Parathyroid adenoma (tissue), 2 donors: ENCODE results near the gene ZWILCH.
"Not testable (repeated sequence)": the region's sequence is repeated elsewhere in the genome, so short reads cannot be mapped to it uniquely, and the experiment has no call there.

Source experiments
- H2AFZ ChIP-seq: fragments of 300-600 bp; sonication (generic); one replicate; pipeline ENCODE4 v1.7.0; 2017; ENCODE audit warnings: antibody characterized with exemption, mild to moderate bottlenecking
- H3K27ac ChIP-seq: fragments of 300-600 bp; sonication (generic); one replicate; pipeline ENCODE4 v1.7.0; 2017
- H3K27me3 ChIP-seq: fragments of 300-600 bp; sonication (generic); one replicate; pipeline ENCODE4 v1.7.0; 2017; ENCODE audit warnings: low read length; ENCODE audit not compliant: control insufficient read depth, insufficient read depth
- H3K36me3 ChIP-seq: fragments of 300-600 bp; sonication (generic); one replicate; pipeline ENCODE4 v1.7.0; 2017; ENCODE audit warnings: low read length; ENCODE audit not compliant: control insufficient read depth, insufficient read depth
- H3K4me1 ChIP-seq: fragments of 300-600 bp; sonication (generic); one replicate; pipeline ENCODE4 v1.7.0; 2017; ENCODE audit warnings: control low read depth
- H3K4me2 ChIP-seq: fragments of 300-600 bp; sonication (generic); one replicate; pipeline ENCODE4 v1.7.0; 2017; ENCODE audit warnings: low read length
- H3K4me3 ChIP-seq: fragments of 300-600 bp; sonication (generic); one replicate; pipeline ENCODE4 v1.7.0; 2017; ENCODE audit warnings: low read depth, low read length
- H3K79me2 ChIP-seq: fragments of 300-600 bp; sonication (generic); one replicate; pipeline ENCODE4 v1.7.0; 2017; ENCODE audit warnings: control low read depth
- H3K9ac ChIP-seq: fragments of 300-600 bp; sonication (generic); one replicate; pipeline ENCODE4 v1.7.0; 2017; ENCODE audit warnings: mild to moderate bottlenecking
- H3K9me3 ChIP-seq: fragments of 300-600 bp; sonication (generic); one replicate; pipeline ENCODE4 v1.7.0; 2017; ENCODE audit warnings: low read length; ENCODE audit not compliant: control insufficient read depth
- TF ChIP-seq, protein P1 (sequence below): fragments of 300-600 bp; sonication (generic); IDR thresholded peaks from one replicate; pipeline ENCODE4 v1.7.0; 2017; ENCODE audit warnings: antibody characterized with exemption, mild to moderate bottlenecking
- donor health status: primary hyperparathyroidism.

ZWILCH gene

DNA sequence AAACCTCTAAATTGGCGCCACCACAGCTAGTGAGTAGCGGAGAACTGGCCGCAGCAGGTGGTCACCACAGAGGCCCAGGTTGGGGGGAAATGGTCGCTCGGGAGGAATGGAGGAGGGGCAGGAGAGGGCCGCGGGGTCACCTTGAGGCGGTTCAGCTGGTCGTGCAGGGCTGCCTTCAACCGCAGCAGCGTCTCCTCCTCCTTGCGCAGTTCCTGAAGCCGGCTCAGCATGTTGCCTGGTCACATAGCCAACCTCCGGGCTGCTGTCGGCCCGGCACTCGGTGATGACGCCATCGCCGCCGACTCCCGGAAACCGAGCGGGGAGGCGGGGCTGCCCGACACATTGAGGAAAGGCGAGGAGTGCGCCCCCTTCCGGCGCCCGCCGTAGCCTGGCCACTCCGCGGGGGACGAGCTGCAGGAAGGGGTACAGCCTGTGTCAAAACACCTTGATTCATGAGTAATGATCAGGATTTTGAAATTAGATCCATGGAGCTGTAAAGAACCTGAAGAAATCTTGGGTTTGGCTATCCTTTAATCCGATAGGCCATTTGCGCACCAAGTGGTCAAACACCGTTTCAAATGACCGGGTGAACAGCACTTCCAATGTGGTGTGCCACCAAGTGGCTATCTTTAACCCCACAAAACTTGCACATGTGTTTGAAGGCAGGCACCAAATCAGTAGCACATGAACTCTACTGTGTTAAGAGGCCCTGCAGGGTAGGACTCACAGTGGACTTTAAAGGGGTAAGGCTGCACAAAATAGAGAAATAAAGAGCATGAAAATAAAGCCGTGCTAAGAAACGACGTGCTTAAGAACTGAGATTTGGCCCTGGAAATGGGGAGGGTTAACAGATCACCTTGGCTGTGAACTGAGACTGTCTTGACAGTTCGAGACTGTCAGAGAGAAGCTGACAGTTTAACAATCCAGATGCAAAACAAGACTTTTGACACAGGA lies 7.3 kb upstream of the ZWILCH start, which contains the start of gene SNAPC5:
TSS of gene SNAPC5 (minus strand) at position 261 of the 954 bp plus-strand sequence. CDS start at position 230, 31 bp downstream.
- Histone ChIP-seq H3K36me3 (no peaks in the 10 kb centered on the region), H3K9ac (peak within 1 kb of the TSS; percentile 28), H2AFZ (peak within 1 kb of the TSS; percentile 93), H3K27me3 (no peaks in the 10 kb centered on the region), H3K9me3 (no peaks in the 10 kb centered on the region), H3K4me2 (peak within 1 kb of the TSS; percentile 92), H3K4me3 (peak within 1 kb of the TSS; percentile 90), H3K4me1 (no peaks in the 10 kb centered on the region), H3K79me2 (peaks cover 2% of the 10 kb centered on the region), H3K27ac (peak within 1 kb of the TSS; percentile 86)
- TF ChIP-seq, protein P1, sequence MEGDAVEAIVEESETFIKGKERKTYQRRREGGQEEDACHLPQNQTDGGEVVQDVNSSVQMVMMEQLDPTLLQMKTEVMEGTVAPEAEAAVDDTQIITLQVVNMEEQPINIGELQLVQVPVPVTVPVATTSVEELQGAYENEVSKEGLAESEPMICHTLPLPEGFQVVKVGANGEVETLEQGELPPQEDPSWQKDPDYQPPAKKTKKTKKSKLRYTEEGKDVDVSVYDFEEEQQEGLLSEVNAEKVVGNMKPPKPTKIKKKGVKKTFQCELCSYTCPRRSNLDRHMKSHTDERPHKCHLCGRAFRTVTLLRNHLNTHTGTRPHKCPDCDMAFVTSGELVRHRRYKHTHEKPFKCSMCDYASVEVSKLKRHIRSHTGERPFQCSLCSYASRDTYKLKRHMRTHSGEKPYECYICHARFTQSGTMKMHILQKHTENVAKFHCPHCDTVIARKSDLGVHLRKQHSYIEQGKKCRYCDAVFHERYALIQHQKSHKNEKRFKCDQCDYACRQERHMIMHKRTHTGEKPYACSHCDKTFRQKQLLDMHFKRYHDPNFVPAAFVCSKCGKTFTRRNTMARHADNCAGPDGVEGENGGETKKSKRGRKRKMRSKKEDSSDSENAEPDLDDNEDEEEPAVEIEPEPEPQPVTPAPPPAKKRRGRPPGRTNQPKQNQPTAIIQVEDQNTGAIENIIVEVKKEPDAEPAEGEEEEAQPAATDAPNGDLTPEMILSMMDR = peak; percentile 95

DNA sequence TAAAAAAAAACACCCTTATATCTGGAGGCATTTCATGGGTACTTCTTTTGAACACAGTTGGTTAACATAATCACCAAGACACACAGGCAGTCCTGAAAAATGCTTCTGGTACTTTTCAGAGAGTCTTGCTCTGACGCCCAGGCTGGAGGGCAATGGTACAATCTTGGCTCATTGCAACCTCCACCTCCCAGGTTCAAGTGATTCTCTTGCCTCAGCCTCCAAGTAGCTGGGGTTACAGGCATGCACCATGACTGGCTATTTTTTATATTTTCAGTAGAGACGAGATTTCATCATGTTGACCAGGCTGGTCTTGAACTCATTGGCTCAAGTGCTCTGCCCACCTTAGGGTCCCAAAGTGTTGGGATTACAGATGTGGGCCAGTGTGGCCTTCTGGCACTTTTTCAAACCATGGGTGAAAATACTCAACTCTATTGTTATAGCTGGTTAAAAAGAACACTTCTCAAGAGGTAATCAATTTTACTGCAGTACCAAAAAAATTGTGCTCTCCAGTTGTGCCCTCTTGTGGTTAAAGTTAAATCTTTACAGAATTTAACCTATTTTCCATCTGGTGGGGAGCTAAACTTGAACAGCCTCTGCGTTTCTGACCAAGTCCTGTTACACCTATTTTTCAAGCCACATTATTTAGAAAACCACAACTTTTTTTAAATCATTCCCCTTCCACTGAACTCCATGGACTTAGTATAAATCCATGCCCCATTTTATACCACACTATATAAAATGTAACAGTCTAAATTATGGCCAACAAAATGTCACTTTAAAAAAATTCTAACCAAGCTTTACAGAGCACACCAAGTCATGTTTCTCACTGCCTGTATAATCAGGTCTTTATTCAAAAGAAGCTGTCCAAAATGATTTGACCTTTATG lies 6.4 kb upstream of the ZWILCH start:
- Histone ChIP-seq H3K9me3 (no peaks in the 10 kb centered on the region), H2AFZ (no peak overlapping the region), H3K36me3 (no peaks in the 10 kb centered on the region), H3K79me2 (peaks cover 2% of the 10 kb centered on the region), H3K4me1 (no peaks in the 10 kb centered on the region), H3K4me2 (no peak overlapping the region), H3K9ac (no peak overlapping the region), H3K4me3 (no peak overlapping the region), H3K27me3 (no peaks in the 10 kb centered on the region), H3K27ac (peak overlapping the region; percentile 86)
- TF ChIP-seq, protein P1 = no peak

DNA sequence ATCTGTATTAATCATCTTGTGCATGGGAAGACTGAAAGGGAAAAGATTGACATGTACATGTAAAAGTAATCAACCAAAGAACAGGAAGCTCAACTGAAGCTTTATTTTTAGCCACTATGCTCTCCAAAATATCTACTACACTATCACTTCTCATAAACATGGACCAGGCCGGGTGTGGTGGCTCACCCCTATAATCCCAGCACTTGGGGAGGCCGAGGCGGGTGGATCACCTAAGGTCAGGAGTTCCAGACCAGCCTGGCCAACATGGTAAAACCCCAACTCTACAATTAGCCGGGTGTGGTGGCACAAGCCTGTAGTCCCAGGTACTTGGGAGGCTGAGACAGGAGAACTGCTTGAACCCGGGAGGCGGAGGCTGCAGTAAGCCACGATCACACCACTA lies 4.8 kb upstream of the ZWILCH start:
- H3K27ac ChIP-seq, H3K36me3 ChIP-seq, H3K4me2 ChIP-seq, H3K9me3 ChIP-seq, H3K27me3 ChIP-seq, H3K79me2 ChIP-seq, H3K4me1 ChIP-seq, H3K9ac ChIP-seq, H2AFZ ChIP-seq, H3K4me3 ChIP-seq: not testable (repeated sequence)

DNA sequence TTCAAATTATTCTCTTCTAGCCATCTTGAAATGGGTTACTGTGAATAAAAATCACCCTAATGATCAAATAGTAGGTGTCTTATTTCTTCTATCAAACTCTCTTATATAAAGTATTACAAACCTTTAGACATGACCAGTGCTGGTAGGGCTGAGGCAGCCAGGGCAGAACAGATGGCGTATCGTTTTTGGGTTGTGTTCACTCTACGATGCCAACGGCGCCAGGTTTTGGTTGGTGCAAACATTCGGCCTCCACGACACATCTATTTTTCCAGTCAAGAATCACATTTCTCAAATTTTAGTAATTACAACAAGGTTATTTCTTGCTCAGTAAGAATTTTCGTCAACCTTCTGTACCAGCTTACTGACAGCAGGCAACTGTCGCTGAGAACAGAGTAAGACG lies 2.6 kb upstream of the ZWILCH start:
- Histone ChIP-seq H3K27ac (no peak overlapping the region), H3K9ac (no peak overlapping the region), H3K27me3 (no peaks in the 10 kb centered on the region), H3K79me2 (peaks cover 5% of the 10 kb centered on the region), H3K4me2 (no peak overlapping the region), H3K9me3 (no peaks in the 10 kb centered on the region), H2AFZ (no peak overlapping the region), H3K36me3 (no peaks in the 10 kb centered on the region), H3K4me3 (no peak overlapping the region), H3K4me1 (no peaks in the 10 kb centered on the region)
- TF ChIP-seq, protein P1 = no peak

DNA sequence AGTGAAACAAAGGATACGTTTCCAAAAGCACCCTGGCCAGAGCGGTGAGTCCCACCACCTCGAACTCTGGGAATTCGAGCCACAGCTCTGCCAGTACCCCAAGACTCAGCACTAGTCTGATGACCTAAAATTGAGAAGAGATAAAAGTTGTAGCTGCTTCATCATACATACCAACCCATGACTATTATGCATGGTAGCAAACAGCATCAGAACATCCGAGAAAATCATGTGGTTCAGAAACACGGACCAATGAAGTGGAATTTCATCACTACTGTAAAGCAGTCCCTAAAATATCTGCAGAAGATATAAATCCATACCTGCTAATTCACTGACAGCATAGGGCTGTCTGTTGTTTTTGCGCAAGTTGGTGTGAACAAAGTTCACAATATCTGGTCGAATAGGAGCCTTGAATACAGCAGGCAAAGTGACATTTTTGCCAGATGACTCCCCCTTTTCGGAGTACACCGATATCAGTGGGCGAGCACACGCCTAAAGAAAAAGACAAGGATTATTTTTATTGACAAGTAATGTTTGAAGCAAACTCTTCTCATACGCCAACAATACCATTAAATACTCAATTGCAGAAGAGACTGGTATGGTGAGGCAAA lies 2.0 kb upstream of the ZWILCH start:
- not testable (repeated sequence) for H3K9ac ChIP-seq, H3K79me2 ChIP-seq, H3K27me3 ChIP-seq, H3K27ac ChIP-seq, H3K4me1 ChIP-seq, H2AFZ ChIP-seq, H3K36me3 ChIP-seq, H3K9me3 ChIP-seq
- Histone ChIP-seq H3K4me2 (peak overlapping the region; percentile 72), H3K4me3 (peak overlapping the region; percentile 77)
